Measurements from ENCODE around the gene DNHD1. TPM values are rescaled to one million over a fixed set of nuclear protein-coding genes. Genes with fewer than 3 reads are reported as not detected.
A peak's percentile ranks its signal among the peaks of the same experiment; 100 is the strongest.

Gene DNHD1, protein sequence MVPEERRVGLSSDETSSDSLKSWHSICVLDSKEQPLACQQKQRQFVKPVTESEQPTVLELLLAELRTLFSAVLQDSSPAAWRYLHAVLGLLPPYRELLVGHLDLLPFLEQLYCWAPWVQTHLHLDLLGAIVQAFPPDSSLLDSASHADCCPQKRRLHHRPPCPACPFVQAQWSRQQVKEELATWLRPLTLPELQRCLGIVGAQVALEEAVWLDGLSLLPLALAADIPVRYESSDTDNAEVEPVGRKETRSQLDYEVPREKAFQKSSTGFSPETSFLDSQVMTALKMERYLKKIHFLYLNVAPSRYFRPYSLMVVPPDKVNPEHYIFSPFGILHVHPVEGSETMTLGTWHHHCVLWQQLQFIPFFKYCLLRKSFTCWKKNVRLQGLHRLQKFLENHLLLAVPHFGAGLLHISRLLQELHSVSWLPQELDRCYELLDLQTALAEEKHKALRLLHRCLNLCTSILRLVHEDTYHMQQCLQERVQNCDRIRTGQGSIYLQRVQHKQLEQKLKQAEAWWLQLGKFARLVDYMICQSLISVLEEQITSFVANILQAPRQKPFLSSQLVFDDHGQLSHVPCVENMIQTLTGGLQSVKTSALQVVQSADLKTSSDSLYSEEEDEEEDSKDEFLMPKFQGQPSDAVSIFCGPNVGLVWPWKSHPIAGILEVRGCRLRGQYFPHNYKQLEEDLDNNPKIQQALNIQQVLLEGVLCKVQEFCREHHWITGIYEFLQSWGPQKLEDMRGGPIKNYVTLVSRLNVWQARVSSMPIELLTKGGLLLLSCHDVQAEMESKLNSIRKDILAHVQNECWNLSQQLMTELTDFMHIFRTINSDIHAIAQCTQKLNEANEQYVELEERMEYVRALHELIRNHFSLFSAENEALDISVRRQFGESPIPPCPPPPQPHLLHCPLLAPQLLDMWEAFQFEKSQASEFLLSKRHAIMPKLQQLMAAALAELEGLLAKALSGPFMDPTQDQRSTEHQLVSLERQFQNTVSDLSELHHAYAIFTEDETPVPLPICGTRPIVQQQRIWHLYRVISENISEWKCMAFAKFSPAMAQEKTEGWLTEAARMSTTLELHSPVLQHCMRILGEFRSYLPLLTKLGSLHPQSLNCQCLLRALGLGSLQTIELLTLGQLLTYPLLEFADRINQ (N-terminal part only)
- 4.2 TPM for total RNA-seq
- long read RNA-seq, partial matches to known transcripts, result 0 of 2 reads
- long read RNA-seq, other reads (novel, unspliced or antisense), result 2 of 2 reads

DNA sequence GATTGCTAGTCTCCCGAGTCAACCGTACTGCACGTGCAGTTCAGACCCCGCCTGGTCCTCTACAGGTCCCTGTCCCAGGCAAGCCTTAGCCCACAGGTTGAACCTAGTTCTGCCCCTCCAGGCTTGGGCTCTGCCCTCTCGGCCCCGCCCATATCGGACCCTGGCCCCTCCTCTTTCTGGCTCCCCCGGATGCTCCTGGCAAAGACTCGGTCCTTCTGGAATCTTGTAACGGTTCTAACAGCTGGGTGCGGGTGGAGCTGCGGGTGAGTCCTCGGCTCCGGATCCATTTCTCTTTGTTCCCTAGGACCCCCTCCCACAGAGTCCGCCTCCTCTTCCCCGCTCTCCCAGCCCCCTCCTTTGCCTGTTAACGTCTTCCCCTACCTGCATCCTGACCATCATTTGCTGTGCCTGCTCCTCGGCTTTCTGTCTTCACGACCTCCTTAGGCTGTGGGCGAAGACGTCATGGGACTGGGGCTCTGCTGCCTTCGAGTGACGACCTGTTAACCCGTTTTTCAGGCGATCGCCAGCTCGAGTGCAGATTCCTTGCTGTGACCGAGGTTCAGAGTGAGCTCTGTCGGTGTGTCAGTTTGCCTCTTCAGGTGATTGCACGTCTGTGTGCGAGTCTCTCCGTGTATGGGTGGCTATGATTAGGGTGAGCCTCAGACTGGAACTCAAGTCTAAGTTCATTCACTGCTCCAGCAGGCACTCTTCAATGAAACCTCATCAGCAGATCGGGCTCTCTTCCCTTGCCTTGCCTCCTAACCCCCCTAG is at the start of gene DNHD1:
Gene DNHD1 (plus strand): TSS at position 212 of the 771 bp plus-strand sequence. CDS start 936 bp downstream, outside the sequence.
- ATAC-seq (ENCODE audit: poor library complexity) (peak; percentile 53), DNase-seq (peak; percentile 54)

DNA sequence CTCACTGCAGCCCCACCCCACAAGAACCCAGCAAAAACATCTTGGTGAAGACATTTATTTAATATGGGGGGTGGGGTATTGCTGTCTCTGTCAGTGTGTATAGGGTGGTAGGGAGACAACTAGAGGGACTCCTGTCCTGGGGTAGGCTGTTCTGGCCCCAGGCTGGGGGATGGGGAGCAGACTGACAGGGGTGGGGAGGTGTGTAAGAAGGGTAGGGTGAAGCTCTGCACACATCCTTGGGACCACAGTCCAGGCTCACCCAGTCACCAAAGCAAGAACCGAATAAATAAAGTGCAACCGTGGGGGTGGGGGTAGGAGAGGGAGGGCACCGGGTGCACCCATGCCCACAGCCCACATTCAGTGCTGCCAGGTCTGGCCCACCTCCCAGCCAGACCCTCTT is 48.5 kb upstream of the DNHD1 start:
- no peak for DNase-seq
- ATAC-seq (ENCODE audit: poor library complexity), result no peak
- intact Hi-C loops (cut with DNase I), result no loop called here

More for the DNA sequence above, at the start of gene DNHD1:
- intact Hi-C loops (cut with DNase I), result no loop called here

DNA sequence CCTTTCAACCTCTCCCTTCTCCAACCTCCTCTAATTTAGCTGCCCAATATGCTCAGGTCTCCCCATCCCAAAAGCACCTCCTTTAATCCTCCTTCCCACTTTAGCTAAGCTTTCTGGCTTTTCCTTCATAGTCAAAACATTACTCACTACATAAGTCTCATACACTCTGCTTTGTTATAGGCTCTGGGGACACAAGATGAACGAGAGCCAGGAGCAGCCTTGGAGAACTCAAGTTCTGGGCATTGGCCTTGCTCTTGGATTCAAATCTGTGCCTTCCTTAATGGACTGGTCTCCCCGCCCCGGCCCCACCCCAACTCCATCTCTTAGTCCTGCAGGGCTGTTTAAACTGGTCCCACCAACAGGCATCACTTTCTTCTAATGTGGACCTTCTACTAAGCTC is 44.9 kb upstream of the DNHD1 start:
- ATAC-seq (ENCODE audit: poor library complexity), result peak; percentile 22
- intact Hi-C loops (cut with DNase I), result no loop called here
- no peak for DNase-seq

DNA sequence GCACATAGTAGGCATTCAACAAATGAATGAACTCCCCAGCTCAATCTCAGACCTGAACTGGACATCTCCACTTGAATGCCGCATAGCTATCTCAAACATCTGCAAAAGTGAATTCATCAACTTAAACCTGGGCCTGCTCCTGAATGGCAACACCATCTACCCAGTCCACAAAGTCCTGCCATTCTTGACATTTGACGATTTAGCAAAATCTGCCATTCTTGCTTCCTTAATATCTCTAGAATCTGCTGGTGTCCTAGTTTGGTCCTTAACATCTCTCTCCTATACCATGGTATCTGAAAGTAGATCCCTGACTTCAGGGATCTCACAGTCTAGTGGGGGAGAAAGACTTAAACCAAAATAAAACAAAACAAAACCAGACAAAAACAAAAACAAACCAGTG is 43.9 kb upstream of the DNHD1 start:
- intact Hi-C loops (cut with DNase I), result no loop called here
- DNase-seq (no peak), ATAC-seq (ENCODE audit: poor library complexity) (no peak)

DNA sequence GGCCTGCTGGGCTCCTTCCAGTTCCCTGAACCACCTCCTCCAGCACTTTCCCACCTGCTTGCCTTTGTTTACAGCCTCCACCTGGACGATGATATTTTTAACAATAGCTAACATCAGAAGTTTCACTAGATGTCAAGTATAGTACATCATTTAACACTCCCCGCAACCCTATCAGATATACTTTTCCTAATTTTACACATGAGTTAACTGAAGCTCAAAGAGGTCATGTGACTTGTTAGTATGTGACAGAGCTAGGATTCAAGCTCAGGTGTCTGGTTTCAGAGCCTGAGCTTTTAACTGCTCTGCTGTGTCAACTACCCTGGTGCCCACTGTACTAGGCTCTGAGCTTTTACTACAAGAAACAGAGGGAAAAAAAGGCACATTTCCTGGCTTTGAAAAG is 42.0 kb upstream of the DNHD1 start:
- intact Hi-C loops (cut with DNase I), result no loop called here
- ATAC-seq (ENCODE audit: poor library complexity), result no peak

DNA sequence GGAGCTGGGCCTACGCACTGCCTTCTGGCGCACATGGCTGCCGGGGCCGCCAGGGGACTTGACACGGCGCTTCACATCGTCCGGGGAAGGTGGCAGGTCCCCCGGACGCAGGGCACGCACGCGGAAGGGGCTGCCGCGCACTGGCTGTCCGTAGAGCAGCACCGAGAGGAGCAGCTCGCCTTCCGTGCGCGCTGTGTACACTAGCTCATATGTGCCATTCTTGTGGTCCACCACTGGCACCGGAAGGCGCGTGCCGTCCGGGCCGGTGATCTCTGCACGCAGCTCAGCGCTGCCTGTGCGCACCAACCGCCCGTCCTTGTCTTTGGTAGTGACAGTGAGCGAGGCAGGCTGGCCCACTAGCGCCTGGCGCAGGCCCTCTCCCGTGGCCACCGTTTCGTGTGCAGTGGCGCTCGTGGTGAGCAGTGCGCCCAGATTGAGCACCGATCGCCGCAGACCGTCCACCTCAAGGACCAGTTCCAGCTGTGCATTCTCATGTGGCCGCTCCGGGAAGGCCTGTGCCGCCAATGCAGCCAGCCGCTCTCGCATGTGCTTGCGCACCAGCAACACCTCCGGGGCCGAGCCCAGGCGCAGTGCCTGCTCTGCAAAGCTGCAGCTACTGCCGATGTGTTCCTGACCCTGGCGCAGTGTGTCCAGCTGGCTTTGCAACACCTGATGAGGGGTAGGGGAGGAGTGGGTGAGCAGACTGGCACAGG is 40.6 kb upstream of the DNHD1 start:
- DNase-seq, result no peak
- intact Hi-C loops (cut with DNase I), result no loop called here
- ATAC-seq (ENCODE audit: poor library complexity), result no peak

More for the DNA sequence above, 42.0 kb upstream of the DNHD1 start:
- no peak for DNase-seq

DNA sequence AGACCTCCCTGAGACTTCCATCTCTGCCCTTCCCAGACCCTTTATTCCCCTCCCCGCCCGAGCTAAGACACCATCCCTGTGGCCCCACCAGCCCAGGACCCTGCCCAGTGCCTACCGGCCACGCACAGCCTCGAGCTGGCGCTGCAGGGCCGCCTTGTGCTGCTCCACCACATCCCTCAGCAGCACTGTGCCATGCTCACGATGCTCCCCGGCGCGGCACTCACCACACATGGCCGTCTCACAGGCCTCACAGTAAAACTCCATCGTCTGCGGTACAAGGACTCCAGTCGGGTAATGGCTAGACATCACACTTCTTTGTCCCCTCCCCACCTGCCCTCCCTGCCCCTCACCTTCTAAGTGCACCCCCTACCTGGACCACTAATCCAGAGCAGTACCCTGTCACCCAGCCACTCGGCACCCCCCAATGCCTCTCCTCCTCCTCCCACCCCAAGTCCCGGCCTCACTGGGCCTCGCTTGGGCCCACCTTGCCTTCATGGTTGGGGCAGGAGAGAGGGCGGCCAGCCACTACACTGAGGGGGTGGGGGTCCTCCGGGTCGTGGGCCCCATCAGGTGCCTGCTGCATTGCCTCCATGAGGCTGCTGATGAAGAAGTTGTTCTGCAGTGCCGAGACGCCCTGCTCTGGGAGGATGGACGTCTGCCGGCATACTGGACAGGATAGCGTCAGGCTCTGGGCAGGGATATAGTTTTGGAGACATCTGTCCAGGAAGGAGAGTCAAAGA is 39.3 kb upstream of the DNHD1 start:
- DNase-seq (no peak), ATAC-seq (ENCODE audit: poor library complexity) (no peak)
- intact Hi-C loops (cut with DNase I), result no loop called here

DNA sequence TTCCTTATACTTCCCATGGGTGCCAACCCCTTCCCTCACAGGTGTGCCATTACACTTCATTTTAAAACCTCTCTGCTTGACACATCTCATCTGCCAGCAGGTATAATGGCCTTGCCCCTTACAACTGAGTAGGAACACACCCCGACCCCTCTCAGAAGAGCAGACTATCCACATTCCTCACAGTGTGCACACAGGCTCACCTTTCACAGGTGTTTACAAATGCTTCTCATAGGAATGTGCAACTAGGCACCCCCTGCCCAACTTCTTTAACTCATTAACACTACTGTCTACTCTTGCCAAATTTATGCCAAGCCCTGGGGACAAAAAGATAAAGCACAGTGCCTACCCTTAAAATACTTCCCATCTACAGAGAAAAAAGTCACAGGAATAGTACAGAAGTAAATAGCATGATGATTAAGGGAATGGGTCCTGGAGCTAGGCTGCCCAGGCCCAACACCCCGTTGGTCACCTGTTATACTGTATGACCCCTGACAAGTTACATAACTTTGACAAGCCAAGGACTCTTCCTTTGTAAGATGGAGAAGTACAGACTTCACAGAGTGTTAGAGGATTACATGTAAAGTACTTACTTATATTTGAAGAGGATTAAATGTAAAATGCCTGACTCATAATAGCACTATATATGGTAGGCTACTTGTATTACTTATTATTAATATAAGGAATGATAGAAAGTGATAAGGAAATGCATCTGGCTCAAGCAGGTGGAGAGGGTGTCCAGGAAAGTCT is 38.6 kb upstream of the DNHD1 start:
- ATAC-seq (ENCODE audit: poor library complexity), result no peak
- intact Hi-C loops (cut with DNase I), result no loop called here

DNA sequence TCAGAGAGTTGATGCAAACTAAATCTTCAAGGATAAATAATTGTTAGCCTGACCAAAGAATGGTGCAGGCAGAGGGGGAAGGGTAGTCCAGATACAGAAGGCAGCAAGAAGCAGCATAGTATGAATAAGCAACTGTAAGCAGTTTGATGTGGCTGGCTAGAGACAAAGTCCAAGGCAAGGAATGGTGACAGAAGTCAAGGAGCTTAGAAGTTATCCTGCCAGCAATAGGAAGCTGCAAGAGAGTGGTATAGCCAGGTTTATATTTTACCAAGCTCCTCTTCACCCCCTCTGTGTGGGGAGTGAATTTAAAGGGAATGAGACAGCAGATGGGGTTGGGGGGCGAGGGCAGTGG is 38.0 kb upstream of the DNHD1 start:
- ATAC-seq (ENCODE audit: poor library complexity), result no peak
- intact Hi-C loops (cut with DNase I), result no loop called here
- no peak for DNase-seq

More for the DNA sequence above, 38.6 kb upstream of the DNHD1 start:
- DNase-seq, result no peak

DNA sequence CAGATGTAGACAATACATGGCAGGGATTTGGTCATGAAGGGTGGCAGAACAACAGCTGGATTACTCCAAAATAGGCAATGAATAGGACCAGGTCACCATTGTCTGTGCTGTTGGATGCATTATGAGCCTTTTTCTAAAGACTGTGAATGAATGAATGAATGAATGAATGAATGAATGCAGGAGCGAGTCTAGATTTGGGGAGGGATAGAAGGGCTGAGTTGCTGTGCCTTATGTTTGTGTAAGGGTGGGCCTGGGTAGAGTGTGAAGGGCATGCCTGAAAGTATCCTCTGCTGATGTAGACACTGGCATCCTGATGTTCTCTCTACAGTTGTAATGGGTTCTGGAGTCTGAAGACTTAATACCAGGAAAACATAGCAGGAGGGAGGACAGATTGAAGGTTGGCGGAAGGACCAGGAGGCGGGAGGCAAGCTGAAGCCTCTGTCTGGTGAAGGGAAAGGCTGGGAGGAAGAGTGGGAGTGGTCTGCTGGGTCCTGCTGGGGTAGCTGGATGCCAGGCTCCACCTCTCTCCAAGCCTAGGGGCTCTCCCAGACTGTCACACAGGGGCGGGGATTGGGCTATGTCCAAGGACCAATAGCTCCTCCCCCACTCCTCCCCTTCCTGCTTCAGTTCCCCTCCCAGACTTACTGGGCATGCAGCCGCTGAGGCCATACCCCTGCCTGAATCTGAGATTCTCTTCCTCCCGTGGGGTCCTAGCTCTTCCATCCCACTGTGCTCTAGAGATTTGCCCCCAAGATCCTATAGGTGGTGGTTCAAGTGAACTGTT is 28.2 kb upstream of the DNHD1 start:
- ATAC-seq (ENCODE audit: poor library complexity) (peak; percentile 77), DNase-seq (peak; percentile 93)
- intact Hi-C loops (cut with DNase I), result no loop called here

DNA sequence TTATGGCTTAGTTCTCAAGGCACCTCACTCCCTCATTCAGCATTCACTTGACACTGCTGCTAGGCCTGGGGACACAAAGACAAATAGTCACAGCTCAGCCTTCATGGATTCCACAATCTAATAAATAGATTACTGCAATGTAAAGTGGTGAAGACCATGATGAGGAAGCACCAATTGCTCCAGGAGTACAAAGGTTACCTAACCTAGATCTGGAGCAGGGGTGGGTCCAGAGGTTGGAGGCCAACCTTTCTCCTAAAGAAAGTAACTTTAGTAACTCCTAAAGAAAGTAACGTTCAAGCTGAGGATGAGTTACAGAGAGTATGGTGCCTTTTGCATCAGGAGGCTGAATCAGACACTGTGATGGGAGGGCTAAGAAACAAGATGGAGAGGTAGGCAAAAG is 27.5 kb upstream of the DNHD1 start:
- DNase-seq, result no peak

DNA sequence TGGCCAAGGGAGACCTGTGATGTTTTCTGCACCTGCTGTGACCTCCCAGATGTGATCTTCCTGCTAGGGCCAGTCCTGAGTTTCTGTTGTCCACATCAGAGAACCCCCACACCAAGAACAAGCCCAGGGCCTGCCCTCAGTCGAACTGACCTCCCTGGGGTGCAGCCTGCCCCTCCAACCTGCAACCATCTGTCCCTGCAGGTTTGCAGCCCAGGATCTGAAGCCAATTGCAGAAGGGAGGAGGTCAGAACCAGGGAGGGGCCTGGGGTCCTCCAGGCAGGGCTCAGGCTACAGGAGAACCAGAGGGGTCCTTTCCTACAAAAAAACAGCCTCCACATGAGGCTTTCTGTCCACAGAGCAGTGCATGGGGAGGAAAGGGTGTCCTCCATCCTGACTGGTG is 24.1 kb upstream of the DNHD1 start:
- DNase-seq (no peak), ATAC-seq (ENCODE audit: poor library complexity) (no peak)
- intact Hi-C loops (cut with DNase I), result loop anchor here (10.0 kb wide), 1 partner anchor 142 kb away; the partner anchor contains the start of genes TAF10 and TPP1

More for the DNA sequence above, 27.5 kb upstream of the DNHD1 start:
- intact Hi-C loops (cut with DNase I), result no loop called here
- ATAC-seq (ENCODE audit: poor library complexity), result no peak

DNA sequence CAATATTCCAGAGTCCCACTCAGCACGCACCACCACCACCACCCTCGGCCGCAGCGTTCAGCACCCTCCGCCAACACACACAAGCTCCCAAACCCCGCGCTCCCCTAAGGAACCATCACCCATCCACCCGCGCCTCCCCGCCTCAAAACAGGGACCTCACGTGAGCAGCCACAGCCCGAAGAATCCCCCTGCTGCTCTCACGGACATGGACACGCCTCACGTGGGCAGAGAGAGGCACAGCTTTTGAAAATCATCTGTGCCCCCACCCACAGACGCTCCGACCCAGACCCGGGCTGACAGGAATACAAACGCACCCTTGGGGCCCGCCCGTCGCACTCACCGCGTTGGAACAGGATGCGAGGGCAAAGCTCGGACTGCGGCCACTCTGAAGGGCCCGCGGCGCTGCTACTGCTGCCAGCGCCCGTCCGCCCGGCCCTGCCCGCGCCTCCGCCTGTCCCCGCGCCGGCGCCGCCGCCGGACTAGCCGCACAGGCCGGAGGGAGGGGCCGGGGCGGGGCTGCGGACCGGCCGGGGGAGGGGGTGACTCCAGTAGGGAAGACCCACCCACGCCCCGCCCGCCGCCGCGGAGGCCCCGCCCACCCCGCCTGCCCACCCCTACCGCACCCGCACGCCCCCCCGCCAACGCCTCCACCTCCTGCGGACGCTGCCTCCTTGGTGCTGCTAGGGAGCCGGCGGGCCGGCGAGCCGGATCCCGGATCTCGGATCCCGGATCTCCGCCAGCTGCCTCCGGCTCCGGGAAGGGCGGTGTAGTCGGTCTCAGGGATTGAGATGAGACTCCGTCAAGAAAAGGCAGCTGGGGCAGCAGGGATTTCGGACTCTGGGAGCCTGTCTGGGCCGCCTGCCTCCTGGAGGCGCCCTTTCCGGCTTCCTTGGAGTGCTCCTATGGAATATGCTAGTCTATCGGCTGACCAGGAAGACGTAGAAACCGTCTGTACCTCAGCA is 23.3 kb upstream of the DNHD1 start, which contains the start of gene TRIM3:
Gene TRIM3 (minus strand): TSS at position 491 of the 962 bp plus-strand sequence. CDS start 8,246 bp downstream, outside the sequence.
- DNase-seq (peak; percentile 96), ATAC-seq (ENCODE audit: poor library complexity) (peak; percentile 94)
- intact Hi-C loops (cut with DNase I), result loop anchor here (10.0 kb wide), 1 partner anchor 141 kb away; the partner anchor contains the start of genes TAF10 and TPP1

DNA sequence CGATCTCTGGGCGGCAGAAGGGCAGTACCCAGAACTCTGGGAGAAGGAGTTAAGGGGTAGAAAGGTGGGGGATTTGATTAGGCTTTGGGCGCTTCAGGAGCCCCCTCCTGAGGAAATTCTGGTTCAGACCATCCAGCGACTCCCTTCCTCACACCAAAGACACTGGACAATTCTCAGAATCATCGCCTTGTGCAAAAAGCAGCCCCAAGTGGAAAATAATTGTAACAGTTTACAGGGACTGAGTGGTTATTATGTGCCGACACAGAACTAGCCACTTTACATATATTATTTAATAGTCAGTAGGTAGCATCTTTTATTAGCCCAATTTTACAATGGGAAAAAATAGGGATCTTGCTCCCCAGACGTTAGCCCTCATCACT is 22.7 kb upstream of the DNHD1 start:
- intact Hi-C loops (cut with DNase I), result loop anchor here (10.0 kb wide), 1 partner anchor 140 kb away; the partner anchor contains the start of genes TAF10 and TPP1
- DNase-seq, result no peak
- ATAC-seq (ENCODE audit: poor library complexity), result no peak

All from Right ventricle myocardium superior (tissue), 1 donor.